Activated T-cell treated with anti-CD3 and anti-CD28 coated beads, Interleukin-2, amount 50 U/mL, for 4 hours (primary cell): ENCODE data around the gene SLC34A3. TPM values are rescaled to one million over a fixed set of nuclear protein-coding genes. Genes with fewer than 3 reads are reported as not detected.

Experiments used
- ATAC-seq, 2 donors: fragments of 200-7000 bp; cut with Tn5 transposase; one replicate each; pipeline ENCODE4 v1.10.0; 2021
- DNase-seq: peaks from one replicate; pipeline ENCODE4 v3.0.0-alpha.2; 2020
- H3K27me3 Mint-ChIP-seq: one replicate; pipeline ENCODE4 v1.8.0; 2021; ENCODE audit warnings: low read depth, mixed read lengths
- H3K36me3 Mint-ChIP-seq: one replicate; pipeline ENCODE4 v1.8.0; 2022; ENCODE audit warnings: mixed read lengths; ENCODE audit not compliant: insufficient read depth
- H3K4me1 Mint-ChIP-seq: one replicate; pipeline ENCODE4 v1.8.0; 2021; ENCODE audit warnings: low read depth, mixed read lengths
- H3K4me3 Mint-ChIP-seq: one replicate; pipeline ENCODE4 v1.8.0; 2021; ENCODE audit warnings: mild to moderate bottlenecking, moderate library complexity, mixed read lengths
- H3K9me3 Mint-ChIP-seq: one replicate; pipeline ENCODE4 v1.8.0; 2021; ENCODE audit warnings: mixed read lengths
- total RNA-seq, 3 donors: library from RNA; stranded (reverse); gene quantifications; one replicate each; pipeline ENCODE4 v1.2.1, GENCODE V29; 2021

SLC34A3 gene
- total RNA-seq: not detected

GRCh38 chr9:137230705-137231371, at the start of gene SLC34A3:
SLC34A3 (plus strand) TSS chr9:137230901; CDS start chr9:137231703, 802 bp downstream.
- H3K4me1 Mint-ChIP-seq: peaks cover 3% of the 10 kb centered on the region
- no peak within 1 kb of the TSS for H3K4me3 Mint-ChIP-seq
- DNase-seq (no peak), ATAC-seq (no peak)
- no peaks in the 10 kb centered on the region for H3K36me3 Mint-ChIP-seq
- no peaks in the 10 kb centered on the region for H3K9me3 Mint-ChIP-seq
- peaks cover 10% of the 10 kb centered on the region for H3K27me3 Mint-ChIP-seq

DNA sequence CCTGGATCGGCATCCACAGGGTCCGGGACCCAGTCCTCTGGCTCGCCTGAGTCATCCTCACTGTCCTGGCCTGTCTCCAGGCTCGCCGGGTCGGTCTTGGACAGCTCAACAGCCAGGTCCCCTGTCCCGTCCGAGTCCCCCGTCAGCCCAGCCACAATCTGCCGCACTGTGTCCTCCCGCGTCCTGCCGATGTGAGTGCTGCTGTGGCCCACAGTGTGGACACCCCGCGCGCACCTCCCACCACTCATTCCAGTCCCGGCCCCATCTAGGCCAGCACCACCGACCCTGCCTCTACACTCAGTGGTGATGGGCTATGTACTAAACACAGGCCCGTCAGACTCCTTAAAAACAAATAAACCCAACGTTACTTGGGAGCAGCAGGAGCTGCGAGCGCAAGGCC, 49.0 kb upstream of the SLC34A3 start:
- Mint-ChIP-seq H3K36me3 (peaks cover 15% of the 10 kb centered on the region), H3K4me3 (no peak overlapping the region), H3K27me3 (no peaks in the 10 kb centered on the region), H3K9me3 (no peaks in the 10 kb centered on the region), H3K4me1 (peaks cover 11% of the 10 kb centered on the region)
- no peak for ATAC-seq
- no peak for DNase-seq

- Mint-ChIP-seq H3K36me3 (peaks cover 13% of the 10 kb centered on the region), H3K4me3 (no peak overlapping the region), H3K4me1 (peaks cover 20% of the 10 kb centered on the region), H3K9me3 (no peaks in the 10 kb centered on the region), H3K27me3 (no peaks in the 10 kb centered on the region)
- DNase-seq (no peak), ATAC-seq (no peak)
These were observed 47.9 kb upstream of the SLC34A3 start for GRCh38 chr9:137182836-137183235.

DNA sequence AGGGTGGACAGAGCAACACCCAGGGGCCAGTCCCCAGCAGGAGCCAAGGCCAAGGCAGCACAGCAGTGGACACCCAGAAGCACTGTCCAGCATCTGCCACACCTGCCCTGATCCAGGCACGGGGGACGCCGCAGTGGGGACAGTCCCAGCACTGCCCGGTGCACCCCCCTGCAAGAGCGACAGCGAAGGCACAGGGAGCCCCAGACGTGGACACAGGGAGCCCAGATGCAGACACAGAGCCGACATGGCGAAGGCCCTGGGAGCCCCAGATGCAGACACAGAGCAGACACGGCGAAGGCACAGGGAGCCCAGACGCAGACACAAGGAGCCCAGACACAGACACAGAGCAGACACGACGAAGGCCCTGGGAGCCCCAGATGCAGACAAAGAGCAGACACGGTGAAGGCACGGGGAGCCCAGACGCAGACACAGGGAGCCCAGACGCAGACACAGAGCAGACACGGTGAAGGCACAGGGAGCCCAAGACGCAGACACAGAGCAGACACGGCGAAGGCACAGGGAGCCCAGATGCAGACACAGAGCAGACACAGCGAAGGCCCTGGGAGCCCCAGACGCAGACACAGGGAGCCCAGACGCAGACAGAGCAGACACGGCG, 46.6 kb upstream of the SLC34A3 start:
- no peaks in the 10 kb centered on the region for H3K27me3 Mint-ChIP-seq
- ATAC-seq (no peak), DNase-seq (no peak)
- peaks cover 14% of the 10 kb centered on the region for H3K36me3 Mint-ChIP-seq
- peaks cover 24% of the 10 kb centered on the region for H3K4me1 Mint-ChIP-seq
- H3K4me3 Mint-ChIP-seq: no peak overlapping the region
- no peaks in the 10 kb centered on the region for H3K9me3 Mint-ChIP-seq

DNA sequence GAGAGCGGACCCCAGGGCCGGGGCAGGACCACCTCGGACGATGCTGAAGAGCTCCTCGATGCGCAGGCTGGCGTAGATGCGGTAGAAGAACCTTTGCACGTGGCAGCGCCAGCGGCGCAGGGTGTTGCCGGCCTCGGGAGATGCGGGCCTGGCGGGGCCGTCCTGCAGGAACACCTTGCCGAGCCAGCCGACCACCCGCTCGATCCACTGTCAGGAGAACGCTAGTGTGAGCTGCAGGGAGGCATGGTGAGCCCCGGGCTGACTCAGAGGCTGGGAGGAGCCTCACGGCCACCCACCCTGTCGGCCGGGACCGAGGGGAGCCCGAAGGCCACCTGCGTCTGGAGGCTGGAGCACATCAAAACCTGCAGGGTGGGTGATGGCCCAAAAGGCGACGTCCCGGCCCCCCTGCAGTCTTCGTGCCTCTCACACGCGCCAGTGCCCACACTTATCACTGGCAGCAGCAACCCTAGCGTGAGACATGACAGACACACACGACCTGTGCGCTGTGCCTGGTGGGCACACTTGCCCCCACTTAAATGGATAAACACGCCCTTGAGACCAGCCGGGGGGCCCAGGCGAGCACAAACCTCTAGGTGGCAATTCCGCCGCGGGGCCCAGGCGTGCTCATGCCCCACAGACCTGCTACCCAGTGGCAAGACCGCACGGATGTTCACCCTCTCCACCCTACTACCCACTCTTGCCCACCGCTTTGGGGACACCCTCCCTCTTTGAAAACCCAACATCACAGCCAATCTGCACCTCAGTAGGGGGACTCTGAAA, 45.6 kb upstream of the SLC34A3 start:
- DNase-seq (no peak), ATAC-seq (no peak)
- Mint-ChIP-seq H3K36me3 (peaks cover 14% of the 10 kb centered on the region), H3K4me3 (no peak overlapping the region), H3K27me3 (no peaks in the 10 kb centered on the region), H3K4me1 (peaks cover 31% of the 10 kb centered on the region), H3K9me3 (no peaks in the 10 kb centered on the region)

- ATAC-seq: no peak
- no peaks in the 10 kb centered on the region for H3K27me3 Mint-ChIP-seq
- H3K4me1 Mint-ChIP-seq: peaks cover 36% of the 10 kb centered on the region
- peak overlapping the region; percentile 90 for H3K4me3 Mint-ChIP-seq
- no peaks in the 10 kb centered on the region for H3K9me3 Mint-ChIP-seq
- DNase-seq: no peak
- H3K36me3 Mint-ChIP-seq: peaks cover 16% of the 10 kb centered on the region
These were observed 44.8 kb upstream of the SLC34A3 start for GRCh38 chr9:137185921-137186320.

DNA sequence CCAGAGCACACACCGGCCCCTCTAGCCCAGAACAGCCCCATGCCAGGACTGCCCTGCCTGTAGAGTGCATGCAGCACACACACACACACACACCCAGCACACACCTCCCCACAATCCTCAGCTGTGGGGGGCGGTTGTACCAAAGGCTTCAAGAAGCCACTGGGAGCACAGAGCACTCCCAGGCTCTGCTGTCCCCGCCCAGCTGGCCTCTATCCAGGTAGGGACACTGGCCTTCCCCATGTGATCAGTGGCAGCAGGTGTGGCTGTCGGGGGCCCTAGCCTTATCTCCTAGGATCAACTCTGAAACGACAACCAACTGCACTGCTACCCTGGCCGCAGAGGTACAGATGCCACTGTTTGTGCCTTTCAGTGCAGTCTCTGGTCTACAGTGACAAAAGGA, 44.3 kb upstream of the SLC34A3 start:
- DNase-seq (no peak), ATAC-seq (no peak)
- Mint-ChIP-seq H3K36me3 (peaks cover 16% of the 10 kb centered on the region), H3K4me1 (peaks cover 36% of the 10 kb centered on the region), H3K4me3 (peak overlapping the region; percentile 90), H3K27me3 (no peaks in the 10 kb centered on the region), H3K9me3 (no peaks in the 10 kb centered on the region)

DNA sequence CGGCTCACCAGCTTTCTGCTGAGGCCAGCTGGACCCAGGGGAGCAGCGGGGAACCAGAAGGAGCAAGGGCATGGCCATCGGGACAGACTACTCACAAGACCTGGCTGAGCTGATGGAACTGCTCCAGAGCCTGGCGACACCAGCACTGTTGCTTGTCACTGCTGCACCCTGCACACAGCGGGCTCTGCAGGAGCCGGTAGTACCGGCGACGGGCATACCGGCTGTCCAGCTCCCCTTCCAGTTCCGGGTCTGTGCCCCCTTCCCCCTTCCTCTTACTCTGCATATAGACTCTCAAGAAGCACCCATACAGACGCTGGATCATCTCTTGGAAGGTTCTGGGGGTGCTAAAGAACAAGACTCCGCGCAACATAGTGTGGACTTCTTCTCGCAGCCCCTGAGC, 43.3 kb upstream of the SLC34A3 start:
- Mint-ChIP-seq H3K4me3 (peak overlapping the region; percentile 90), H3K9me3 (no peaks in the 10 kb centered on the region), H3K36me3 (peaks cover 12% of the 10 kb centered on the region), H3K27me3 (no peaks in the 10 kb centered on the region), H3K4me1 (peaks cover 36% of the 10 kb centered on the region)
- DNase-seq (no peak), ATAC-seq (no peak)

- no peaks in the 10 kb centered on the region for H3K9me3 Mint-ChIP-seq
- ATAC-seq (peak; percentile 12 to 16), DNase-seq (no peak)
- H3K4me1 Mint-ChIP-seq: peaks cover 36% of the 10 kb centered on the region
- peak overlapping the region; percentile 90 for H3K4me3 Mint-ChIP-seq
- H3K36me3 Mint-ChIP-seq: peaks cover 12% of the 10 kb centered on the region
- H3K27me3 Mint-ChIP-seq: no peaks in the 10 kb centered on the region
These were observed 42.6 kb upstream of the SLC34A3 start for GRCh38 chr9:137188086-137188489.

GRCh38 chr9:137188490-137189296, 42.0 kb upstream of the SLC34A3 start, which contains the start of the genes ANAPC2 and SSNA1:
ANAPC2 (minus strand) TSS chr9:137188560; CDS start chr9:137188532, 28 bp downstream.
SSNA1 (plus strand) TSS chr9:137188676; CDS start chr9:137188727, 51 bp downstream.
- ATAC-seq (peak; percentile 83), DNase-seq (peak; percentile 92)
- peaks cover 36% of the 10 kb centered on the region for H3K4me1 Mint-ChIP-seq
- H3K9me3 Mint-ChIP-seq: no peaks in the 10 kb centered on the region
- H3K27me3 Mint-ChIP-seq: no peaks in the 10 kb centered on the region
- H3K4me3 Mint-ChIP-seq: peak within 1 kb of the TSS; percentile 96
- peaks cover 5% of the 10 kb centered on the region for H3K36me3 Mint-ChIP-seq

GRCh38 chr9:137189297-137190295, 41.1 kb upstream of the SLC34A3 start:
- DNase-seq (no peak), ATAC-seq (no peak)
- Mint-ChIP-seq H3K36me3 (peaks cover 4% of the 10 kb centered on the region), H3K9me3 (no peaks in the 10 kb centered on the region), H3K4me3 (peak overlapping the region; percentile 96), H3K27me3 (no peaks in the 10 kb centered on the region), H3K4me1 (peaks cover 31% of the 10 kb centered on the region)

DNA sequence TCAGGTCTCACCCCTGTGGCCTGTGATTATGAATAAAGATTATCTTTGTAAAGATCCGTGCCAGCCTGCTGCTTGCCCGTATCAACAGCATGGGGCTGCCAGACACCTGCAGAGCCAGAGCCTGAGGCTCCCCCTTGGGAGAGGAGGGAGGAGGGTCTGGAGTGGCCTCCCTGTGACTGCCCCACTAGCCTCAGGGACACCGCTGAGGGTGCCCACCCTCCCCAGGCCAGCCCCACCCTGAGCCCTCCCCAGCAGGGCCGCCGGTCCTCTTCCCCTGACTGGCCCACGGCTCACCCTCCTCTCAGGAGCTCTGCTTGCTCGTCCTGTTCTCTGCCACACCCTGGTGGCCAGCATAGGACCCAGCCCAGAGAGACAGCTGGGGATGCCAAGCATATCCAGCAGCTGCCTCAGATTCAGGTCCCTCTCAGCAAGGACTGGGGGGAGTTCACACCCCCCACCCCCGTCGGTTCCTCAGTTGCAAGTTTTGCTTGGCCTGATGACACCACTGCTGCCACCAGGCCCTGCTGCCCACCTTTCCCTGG, 40.3 kb upstream of the SLC34A3 start:
- DNase-seq (no peak), ATAC-seq (no peak)
- Mint-ChIP-seq H3K36me3 (peaks cover 4% of the 10 kb centered on the region), H3K4me1 (peaks cover 31% of the 10 kb centered on the region), H3K27me3 (no peaks in the 10 kb centered on the region), H3K9me3 (no peaks in the 10 kb centered on the region), H3K4me3 (peak overlapping the region; percentile 96)

DNA sequence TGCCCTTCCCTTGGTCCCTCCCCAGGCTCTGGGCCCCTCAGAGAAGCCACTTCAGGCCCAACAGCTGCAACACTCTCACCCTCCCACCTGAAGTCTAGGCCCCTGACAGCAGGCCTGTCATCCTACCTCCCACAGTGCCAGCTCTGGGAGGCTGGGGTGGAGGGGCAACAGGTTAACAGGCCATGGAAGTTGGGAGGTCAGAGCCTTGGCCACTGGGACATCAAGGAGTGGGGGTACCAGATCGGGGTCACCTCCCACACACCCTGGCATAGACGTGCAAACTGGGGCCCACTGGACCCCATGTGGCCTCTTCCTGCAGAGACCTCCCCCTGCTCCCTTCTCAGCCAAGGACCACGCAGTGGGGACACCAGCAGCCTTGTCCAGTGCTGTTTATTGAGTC, 39.5 kb upstream of the SLC34A3 start:
- Mint-ChIP-seq H3K4me1 (peaks cover 29% of the 10 kb centered on the region), H3K36me3 (peaks cover 4% of the 10 kb centered on the region), H3K27me3 (no peaks in the 10 kb centered on the region), H3K9me3 (no peaks in the 10 kb centered on the region), H3K4me3 (peak overlapping the region; percentile 69)
- no peak for DNase-seq
- ATAC-seq: no peak
